H9 (cell line): ENCODE measurements around the gene ASAP3. TPM values are rescaled to one million over a fixed set of nuclear protein-coding genes. Genes with fewer than 3 reads are reported as not detected.

Source experiments
- DNase-seq: peaks from one replicate; pipeline ENCODE4 v3.0.0-alpha.2; 2017
- H2AFZ ChIP-seq: one replicate; pipeline ENCODE4 v1.6.1; 2013; ENCODE audit warnings: mild to moderate bottlenecking, low read length, control low read depth, moderate library complexity
- H2AK5ac ChIP-seq: 2 replicates; pipeline ENCODE4 v1.6.1; 2013; ENCODE audit warnings: low read length, control low read depth, mixed read lengths; ENCODE audit not compliant: insufficient read length
- H2BK120ac ChIP-seq: one replicate; pipeline ENCODE4 v1.6.1; 2013; ENCODE audit warnings: low read depth, mild to moderate bottlenecking, low read length, control low read depth, inconsistent platforms; ENCODE audit not compliant: poor library complexity, severe bottlenecking
- H2BK12ac ChIP-seq: 2 replicates; pipeline ENCODE4 v1.6.1; 2013; ENCODE audit warnings: low read length, control low read depth, mixed read lengths, low read depth; ENCODE audit not compliant: insufficient read length
- H2BK15ac ChIP-seq: 2 replicates; pipeline ENCODE4 v1.6.1; 2013; ENCODE audit warnings: low read depth, low read length, control low read depth
- H2BK20ac ChIP-seq: one replicate; pipeline ENCODE4 v1.6.1; 2013; ENCODE audit warnings: low read depth, mild to moderate bottlenecking, low read length, control low read depth, inconsistent platforms; ENCODE audit not compliant: poor library complexity, severe bottlenecking
- H2BK5ac ChIP-seq: 2 replicates; pipeline ENCODE4 v1.6.1; 2013; ENCODE audit warnings: low read length, control low read depth, mixed read lengths; ENCODE audit not compliant: insufficient read length
- H3K14ac ChIP-seq: 2 replicates; pipeline ENCODE4 v1.6.1; 2013; ENCODE audit warnings: low read length, control low read depth; ENCODE audit not compliant: insufficient read depth
- H3K18ac ChIP-seq: 2 replicates; pipeline ENCODE4 v1.6.1; 2013; ENCODE audit warnings: low read depth, mild to moderate bottlenecking, mixed read lengths, low read length, control low read depth; ENCODE audit not compliant: insufficient read length
- H3K23ac ChIP-seq: 2 replicates; pipeline ENCODE4 v1.6.1; 2013; ENCODE audit warnings: low read length, control low read depth, mixed read lengths, low read depth; ENCODE audit not compliant: insufficient read length
- H3K23me2 ChIP-seq: 2 replicates; pipeline ENCODE4 v1.6.1; 2013; ENCODE audit warnings: low read depth, mild to moderate bottlenecking, mixed read lengths, low read length, control low read depth; ENCODE audit not compliant: insufficient read length, poor library complexity, severe bottlenecking
- H3K27ac ChIP-seq: 2 replicates; pipeline ENCODE4 v1.5.1; 2013; ENCODE audit warnings: low read length, control low read depth, mixed read lengths, low read depth; ENCODE audit not compliant: insufficient read length
- H3K27me3 ChIP-seq: 2 replicates; pipeline ENCODE4 v1.6.1; 2013; ENCODE audit warnings: low read length, control low read depth, inconsistent platforms; ENCODE audit not compliant: insufficient read depth
- H3K4ac ChIP-seq: 2 replicates; pipeline ENCODE4 v1.6.1; 2013; ENCODE audit warnings: low read depth, mild to moderate bottlenecking, control low read depth, inconsistent platforms, low read length, moderate library complexity
- H3K4me1 ChIP-seq: 2 replicates; pipeline ENCODE4 v1.6.1; 2013; ENCODE audit warnings: low read length, control low read depth, inconsistent platforms; ENCODE audit not compliant: insufficient read depth
- H3K4me2 ChIP-seq: 2 replicates; pipeline ENCODE4 v1.6.1; 2013; ENCODE audit warnings: low read length, control low read depth, mixed read lengths; ENCODE audit not compliant: insufficient read length, insufficient read depth
- H3K56ac ChIP-seq: 2 replicates; pipeline ENCODE4 v1.6.1; 2013; ENCODE audit warnings: low read depth, mild to moderate bottlenecking, mixed read lengths, low read length, control low read depth; ENCODE audit not compliant: insufficient read length
- H3K79me1 ChIP-seq: 2 replicates; pipeline ENCODE4 v1.6.1; 2013; ENCODE audit warnings: low read depth, mild to moderate bottlenecking, moderate library complexity, low read length, control low read depth, inconsistent platforms; ENCODE audit not compliant: insufficient read depth, poor library complexity, severe bottlenecking
- H3K79me2 ChIP-seq: 2 replicates; pipeline ENCODE4 v1.6.1; 2013; ENCODE audit warnings: low read length, control low read depth, inconsistent platforms; ENCODE audit not compliant: insufficient read depth
- H3K9ac ChIP-seq: 2 replicates; pipeline ENCODE4 v1.6.1; 2013; ENCODE audit warnings: low read length, control low read depth, mixed read lengths; ENCODE audit not compliant: insufficient read length; ENCODE audit errors: extremely low read depth
- H3K9me3 ChIP-seq: one replicate; pipeline ENCODE4 v1.6.1; 2013; ENCODE audit warnings: low read depth, low read length, inconsistent platforms; ENCODE audit not compliant: control insufficient read depth
- H3T11ph ChIP-seq: one replicate; pipeline ENCODE4 v1.6.1; 2013; ENCODE audit warnings: mild to moderate bottlenecking, low read length, control low read depth, inconsistent platforms
- H4K20me1 ChIP-seq: one replicate; pipeline ENCODE4 v1.6.1; 2013; ENCODE audit not compliant: control insufficient read depth, insufficient read length, insufficient read depth
- H4K5ac ChIP-seq: 2 replicates; pipeline ENCODE4 v1.6.1; 2013; ENCODE audit warnings: low read depth, mild to moderate bottlenecking, mixed read lengths, low read length, control low read depth; ENCODE audit not compliant: insufficient read length
- H4K8ac ChIP-seq: replicated peaks from 2 replicates; pipeline ENCODE4 v1.6.1; 2013; ENCODE audit warnings: low read length, control low read depth, mixed read lengths, low read depth; ENCODE audit not compliant: insufficient read length
- H4K91ac ChIP-seq: 2 replicates; pipeline ENCODE4 v1.6.1; 2013; ENCODE audit warnings: low read depth, mild to moderate bottlenecking, moderate library complexity, mixed read lengths, low read length, control low read depth; ENCODE audit not compliant: insufficient read length
- H3K27ac Mint-ChIP-seq, 3 experiments: 2 replicates in 2 of 3; 3 replicates in 1 of 3; pipeline ENCODE4 v1.8.0; 2020 to 2021; ENCODE audit warnings: mixed read lengths in 3 of 3, mild to moderate bottlenecking in 1 of 3, moderate library complexity in 1 of 3
- H3K27me3 Mint-ChIP-seq: 2 replicates; pipeline ENCODE4 v1.8.0; 2021; ENCODE audit warnings: low read depth, mild to moderate bottlenecking, moderate library complexity, mixed read lengths
- H3K36me3 Mint-ChIP-seq, 3 experiments: 2 replicates in 2 of 3; 3 replicates in 1 of 3; pipeline ENCODE4 v1.8.0; 2020 to 2021; ENCODE audit warnings: low read depth in 3 of 3, mixed read lengths in 3 of 3; ENCODE audit not compliant: insufficient read depth in 1 of 3
- H3K4me1 Mint-ChIP-seq, 2 experiments: 2 replicates each; pipeline ENCODE4 v1.8.0; 2020; ENCODE audit warnings: mixed read lengths in 2 of 2
- H3K4me3 Mint-ChIP-seq, 2 experiments: 2 replicates in 1 of 2; 3 replicates in 1 of 2; pipeline ENCODE4 v1.8.0; 2020 to 2021; ENCODE audit warnings: mild to moderate bottlenecking in 2 of 2, mixed read lengths in 2 of 2, moderate library complexity in 1 of 2
- H3K9me3 Mint-ChIP-seq, 2 experiments: 2 replicates in 1 of 2; 3 replicates in 1 of 2; pipeline ENCODE4 v1.8.0; 2020; ENCODE audit warnings: mild to moderate bottlenecking in 2 of 2, mixed read lengths in 2 of 2, moderate library complexity in 1 of 2
- whole genome bisulfite sequencing: extraction: QIAGEN DNeasy Blood & Tissue Kit; methylation state at CpG from one replicate; pipeline ENCODE4 v1.1.7; 2013; ENCODE audit warnings: missing lambda C conversion rate, low lambda C conversion rate, mixed read lengths; ENCODE audit not compliant: insufficient read length; ENCODE audit errors: extremely low coverage; 5-methylcytosine and 5-hydroxymethylcytosine counted together
- total RNA-seq: library from RNA; stranded (reverse); gene quantifications from 2 replicates; pipeline ENCODE4 v1.2.1, GENCODE V29; 2021
- TF ChIP-seq, protein P1 (sequence below): fragments of 200-600 bp; sonication (generic); conservative IDR thresholded peaks from 3 replicates; pipeline ENCODE4 v1.8.0; 2021; ENCODE audit warnings: antibody characterized with exemption, mild to moderate bottlenecking

Gene ASAP3
- total RNA-seq, 1 experiment from 2014 or later, result 26.7 TPM

DNA sequence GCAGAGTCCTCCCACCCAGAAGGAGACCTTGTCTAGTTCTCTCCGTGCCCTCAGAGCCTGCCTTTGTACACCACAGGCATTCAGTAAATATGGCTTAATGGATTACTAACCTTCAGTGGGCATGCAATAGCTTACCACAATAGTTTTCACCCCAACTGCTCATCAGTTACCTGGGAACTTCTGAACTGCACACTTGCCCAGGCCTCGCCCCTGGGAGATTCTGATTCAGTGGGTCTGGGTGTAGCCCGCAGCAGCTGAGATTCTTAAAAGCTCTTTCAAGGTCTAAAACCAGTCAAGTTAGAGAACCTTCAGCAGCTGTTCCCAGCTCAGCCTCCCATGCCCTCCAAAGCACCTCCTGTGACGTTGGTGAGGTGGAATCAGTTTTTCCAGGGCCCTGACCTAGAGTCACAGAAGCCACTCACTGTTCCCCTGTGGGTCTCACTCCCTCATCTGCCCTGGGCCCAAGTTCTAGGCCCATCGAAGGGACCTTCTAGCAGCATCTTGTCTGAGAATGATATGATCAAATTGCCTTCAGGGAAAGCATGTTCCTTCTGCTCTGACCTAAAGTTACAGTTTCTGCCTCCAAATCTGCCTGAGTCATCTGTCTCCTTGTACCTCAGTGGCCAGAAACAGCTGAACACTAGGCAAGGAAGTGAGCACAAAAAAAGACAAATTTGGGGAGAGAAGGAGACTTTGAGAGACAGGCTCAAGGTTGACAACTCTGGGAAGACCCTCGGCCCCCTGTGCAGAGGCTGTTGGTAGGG is 10.8 kb downstream of the ASAP3 start:
- no peak for DNase-seq
- Histone ChIP-seq H3K56ac (no peak overlapping the region), H3K4ac (no peak overlapping the region), H3K23ac (no peak overlapping the region), H3K14ac (no peak overlapping the region), H3K18ac (no peak overlapping the region), H3K9ac (no peak overlapping the region), H2AK5ac (no peak overlapping the region), H3K27me3 (no peaks in the 10 kb centered on the region), H3K9me3 (no peaks in the 10 kb centered on the region), H2BK12ac (no peak overlapping the region), H2BK120ac (no peak overlapping the region), H3T11ph (no peak overlapping the region), H2AFZ (no peak overlapping the region), H3K79me1 (no peaks in the 10 kb centered on the region), H3K4me2 (no peak overlapping the region), H3K4me1 (no peaks in the 10 kb centered on the region), H2BK5ac (no peak overlapping the region), H2BK20ac (no peak overlapping the region), H4K20me1 (no peaks in the 10 kb centered on the region), H4K8ac (no peak overlapping the region), H3K79me2 (no peaks in the 10 kb centered on the region), H4K91ac (no peak overlapping the region), H2BK15ac (no peak overlapping the region), H4K5ac (no peak overlapping the region), H3K27ac (no peak overlapping the region), H3K23me2 (no peaks in the 10 kb centered on the region)
- Mint-ChIP-seq H3K4me1 (peaks cover 0 to 10% of the 10 kb centered on the region in 2 experiments; a peak in 3 of 4 replicates), H3K9me3 (no peaks in the 10 kb centered on the region), H3K36me3 (peaks cover 2 to 4% (median 3%) of the 10 kb centered on the region in 3 experiments; a peak in 2 of 7 replicates), H3K4me3 (no peak overlapping the region), H3K27me3 (no peaks in the 10 kb centered on the region; the same call in 1 of the 2 replicates), H3K27ac (no peak overlapping the region)
- TF ChIP-seq, protein P1, sequence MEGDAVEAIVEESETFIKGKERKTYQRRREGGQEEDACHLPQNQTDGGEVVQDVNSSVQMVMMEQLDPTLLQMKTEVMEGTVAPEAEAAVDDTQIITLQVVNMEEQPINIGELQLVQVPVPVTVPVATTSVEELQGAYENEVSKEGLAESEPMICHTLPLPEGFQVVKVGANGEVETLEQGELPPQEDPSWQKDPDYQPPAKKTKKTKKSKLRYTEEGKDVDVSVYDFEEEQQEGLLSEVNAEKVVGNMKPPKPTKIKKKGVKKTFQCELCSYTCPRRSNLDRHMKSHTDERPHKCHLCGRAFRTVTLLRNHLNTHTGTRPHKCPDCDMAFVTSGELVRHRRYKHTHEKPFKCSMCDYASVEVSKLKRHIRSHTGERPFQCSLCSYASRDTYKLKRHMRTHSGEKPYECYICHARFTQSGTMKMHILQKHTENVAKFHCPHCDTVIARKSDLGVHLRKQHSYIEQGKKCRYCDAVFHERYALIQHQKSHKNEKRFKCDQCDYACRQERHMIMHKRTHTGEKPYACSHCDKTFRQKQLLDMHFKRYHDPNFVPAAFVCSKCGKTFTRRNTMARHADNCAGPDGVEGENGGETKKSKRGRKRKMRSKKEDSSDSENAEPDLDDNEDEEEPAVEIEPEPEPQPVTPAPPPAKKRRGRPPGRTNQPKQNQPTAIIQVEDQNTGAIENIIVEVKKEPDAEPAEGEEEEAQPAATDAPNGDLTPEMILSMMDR, result no peak
- WGBS, result no CpG with 5 or more reads among the region's 6 CpGs
